HCEC 1CT (cell line): ENCODE data around the gene ADM2.
A peak's percentile ranks its signal among the peaks of the same experiment; 100 is the strongest.
"Not testable (repeated sequence)": the region's sequence is repeated elsewhere in the genome, so short reads cannot be mapped to it uniquely, and the experiment has no call there.

ENCODE experiments used
- DNase-seq: peaks from one replicate; pipeline ENCODE4 v3.0.0-alpha.2; 2017

The ADM2 gene, protein sequence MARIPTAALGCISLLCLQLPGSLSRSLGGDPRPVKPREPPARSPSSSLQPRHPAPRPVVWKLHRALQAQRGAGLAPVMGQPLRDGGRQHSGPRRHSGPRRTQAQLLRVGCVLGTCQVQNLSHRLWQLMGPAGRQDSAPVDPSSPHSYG

DNA sequence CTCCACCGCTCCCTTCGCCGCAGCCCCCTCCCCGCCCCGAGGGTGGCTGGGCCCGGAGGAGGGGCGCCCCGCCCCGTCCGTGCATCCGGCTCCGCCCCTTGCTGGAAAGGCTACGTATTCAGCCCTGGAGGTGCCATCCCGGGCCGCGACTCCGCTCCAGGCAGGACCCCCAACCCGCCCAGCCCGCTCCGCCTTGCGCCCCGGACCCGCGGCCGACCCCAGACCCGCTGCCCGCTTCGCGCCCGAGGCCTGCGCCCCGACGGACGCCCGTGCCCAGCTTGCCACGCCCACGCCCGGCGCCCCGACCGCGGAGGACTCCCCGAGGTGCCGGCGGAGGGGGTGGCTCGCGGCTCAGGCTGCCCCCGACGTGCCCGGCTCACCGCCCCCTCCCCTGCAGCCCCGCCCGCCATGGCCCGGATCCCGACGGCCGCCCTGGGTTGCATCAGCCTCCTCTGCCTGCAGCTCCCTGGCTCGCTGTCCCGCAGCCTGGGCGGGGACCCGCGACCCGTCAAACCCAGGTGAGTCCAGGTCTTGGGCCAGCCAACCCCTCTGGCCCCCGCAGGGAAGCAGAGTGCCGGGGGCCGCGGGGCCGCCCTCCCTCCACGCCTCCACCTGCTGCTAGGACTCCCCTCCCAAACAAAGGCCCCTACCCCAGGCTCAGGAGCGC, at the start of gene ADM2:
Gene ADM2 (plus strand): TSS at position 104 of the 667 bp plus-strand sequence. CDS start 305 bp downstream, at position 409.
- no peak for DNase-seq

DNA sequence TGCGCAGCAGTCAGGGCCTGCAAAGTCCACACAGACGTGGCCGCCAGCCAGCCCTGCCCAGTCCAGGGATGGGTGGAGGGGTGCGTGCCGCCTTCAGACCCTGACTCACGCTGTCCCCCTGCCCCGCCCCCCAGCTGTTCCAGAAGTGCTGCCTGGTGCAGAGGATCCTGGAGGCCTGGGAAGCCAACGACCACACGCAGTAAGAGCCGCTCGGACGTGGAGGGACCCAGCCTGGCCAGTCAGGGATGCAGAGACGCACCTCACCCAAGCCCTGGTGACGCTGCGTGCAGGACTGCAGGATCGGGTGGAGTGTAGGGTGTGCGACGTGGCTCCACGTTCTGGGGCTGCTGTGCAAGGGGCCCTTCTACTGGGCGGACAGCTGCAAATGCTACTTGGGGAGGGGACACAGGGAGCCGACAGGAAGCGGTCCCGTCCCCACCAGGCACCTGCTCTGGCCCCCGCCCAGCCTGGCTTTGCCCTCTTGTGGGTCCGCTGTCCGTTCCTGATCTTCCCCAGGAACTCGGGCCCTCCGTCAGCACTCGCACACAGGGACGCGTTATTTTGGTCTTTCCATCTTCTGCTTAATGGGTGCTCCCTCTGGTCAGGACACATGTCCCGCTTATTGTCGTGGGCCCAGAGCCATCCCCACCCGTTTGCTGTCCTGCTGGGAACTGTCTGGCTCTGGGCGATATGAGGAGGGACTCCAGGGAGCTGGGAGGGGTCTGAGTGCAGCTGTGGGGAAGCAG, 49.0 kb upstream of the ADM2 start:
- no peak for DNase-seq

DNA sequence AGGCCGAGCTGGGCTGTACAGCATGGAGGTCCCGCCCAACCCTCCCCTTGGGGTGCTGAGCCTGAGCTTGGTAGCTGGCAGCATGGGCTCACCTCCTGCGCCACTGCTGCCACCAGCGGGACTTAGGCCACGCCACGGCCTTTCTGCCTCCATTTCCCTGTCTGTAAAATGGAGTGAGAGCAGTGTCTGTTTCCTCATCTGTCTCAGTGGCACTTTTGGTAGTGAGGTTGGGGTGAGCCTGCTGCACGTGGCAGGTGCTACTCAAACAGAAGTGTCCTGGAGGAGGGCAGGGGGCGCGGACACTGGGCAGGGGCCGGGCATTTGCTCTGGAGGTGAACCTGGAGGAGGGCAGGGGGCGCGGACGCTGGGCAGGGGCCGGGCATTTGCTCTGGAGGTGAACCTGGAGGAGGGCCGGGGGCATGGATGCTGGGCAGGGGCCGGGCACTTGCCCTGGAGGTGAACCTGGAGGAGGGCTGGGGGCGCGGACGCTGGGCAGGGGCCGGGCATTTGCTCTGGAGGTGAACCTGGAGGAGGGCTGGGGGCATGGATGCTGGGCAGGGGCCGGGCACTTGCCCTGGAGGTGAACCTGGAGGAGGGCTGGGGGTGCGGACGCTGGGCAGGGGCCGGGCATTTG, 48.3 kb upstream of the ADM2 start:
- DNase-seq: not testable (repeated sequence)

- no peak for DNase-seq
Observed at GRCh38 chr22:50434849-50435248, 46.5 kb upstream of the ADM2 start.

DNA sequence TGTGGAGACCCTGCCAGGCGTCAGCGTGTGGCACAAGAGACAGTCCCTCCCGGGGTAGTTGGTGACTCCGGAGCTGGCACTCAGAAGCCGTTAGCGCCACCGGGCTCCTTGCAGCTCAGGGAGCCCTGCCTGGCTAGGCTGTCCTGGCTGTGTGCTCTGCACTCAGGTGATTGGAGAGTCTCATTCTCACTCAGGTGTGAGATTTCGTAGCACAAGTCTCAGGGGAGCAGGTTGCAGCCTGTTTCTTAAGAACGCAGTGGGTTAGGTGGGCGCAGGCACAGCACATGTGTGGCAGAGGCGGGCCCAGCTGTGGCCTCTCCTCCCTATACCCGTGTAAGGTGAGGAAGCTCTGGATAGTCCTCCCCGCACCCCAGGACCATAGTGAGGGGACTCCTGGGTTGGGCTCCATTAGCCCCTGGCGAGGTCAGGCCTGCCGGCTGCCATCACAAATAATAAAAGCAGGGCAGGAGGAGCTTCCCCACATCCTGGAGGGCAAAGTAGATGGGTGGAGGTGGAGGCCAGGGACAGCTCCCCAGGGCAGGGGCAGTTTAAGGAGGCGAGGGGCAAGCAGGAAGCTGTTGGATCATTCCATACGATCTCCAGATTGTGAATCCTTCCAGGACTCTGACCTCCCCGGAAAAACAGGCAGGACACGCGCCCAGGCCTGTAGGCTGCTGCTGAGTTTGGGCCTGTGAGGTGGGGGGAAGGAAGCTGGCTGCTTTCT, 45.9 kb upstream of the ADM2 start:
- no peak for DNase-seq

GRCh38 chr22:50436015-50436830, 45.1 kb upstream of the ADM2 start:
- DNase-seq: no peak

DNA sequence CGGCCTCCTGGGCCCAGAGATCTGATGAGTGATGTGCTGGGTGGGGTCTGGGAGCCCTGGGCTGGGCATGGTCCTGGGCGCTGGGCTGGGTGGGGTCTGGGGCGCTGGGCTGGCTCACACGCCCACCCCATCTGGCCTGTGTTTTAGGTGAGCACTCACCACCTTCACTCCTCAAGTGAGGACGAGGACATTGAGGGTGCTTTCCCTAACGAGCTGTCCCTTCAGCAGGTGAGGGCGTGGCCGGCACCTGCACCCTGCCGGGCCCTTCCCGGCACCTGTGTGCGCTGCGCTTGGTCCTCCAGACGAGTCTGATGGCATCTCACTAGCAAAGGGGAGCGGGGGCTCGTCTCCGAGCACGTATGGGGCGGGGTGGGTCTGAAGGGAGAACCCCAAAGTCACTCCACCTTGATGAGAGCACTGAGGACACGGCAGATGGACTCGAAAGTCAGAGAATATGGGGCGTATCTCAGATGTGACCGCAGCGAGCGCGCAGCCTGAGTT, 44.5 kb upstream of the ADM2 start:
- no peak for DNase-seq

- DNase-seq: no peak
Observed at GRCh38 chr22:50437511-50438304, 43.6 kb upstream of the ADM2 start.

GRCh38 chr22:50438305-50439275, 42.8 kb upstream of the ADM2 start:
- no peak for DNase-seq

DNA sequence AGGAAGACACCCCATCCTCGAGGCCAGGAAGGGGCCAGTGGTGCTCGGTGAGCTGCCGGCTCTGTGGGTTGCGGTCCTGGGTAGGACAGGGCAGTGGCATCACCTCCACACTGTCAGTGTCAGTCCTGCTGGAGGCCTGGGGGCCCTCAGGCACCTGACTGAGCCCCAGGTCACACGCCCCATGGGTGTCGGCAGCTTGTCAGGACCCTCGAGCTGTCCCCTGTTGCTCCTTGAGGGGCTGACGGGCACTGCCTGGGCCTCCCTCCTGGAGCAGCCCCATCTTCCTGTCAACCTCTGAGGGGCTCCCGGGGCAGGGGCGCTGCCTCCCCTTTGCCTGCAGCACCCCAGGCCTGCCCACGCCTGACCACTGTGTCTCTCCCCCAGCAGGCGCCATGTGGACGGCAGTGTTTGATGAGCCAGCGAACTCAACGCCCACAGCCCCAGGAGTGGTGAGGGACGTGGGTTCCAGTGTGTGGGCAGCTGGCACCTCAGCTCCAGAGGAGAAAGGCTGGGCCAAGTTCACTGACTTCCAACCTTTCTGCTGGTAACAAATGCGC, 42.0 kb upstream of the ADM2 start:
- no peak for DNase-seq

GRCh38 chr22:50439871-50440331, 41.4 kb upstream of the ADM2 start:
- no peak for DNase-seq

DNA sequence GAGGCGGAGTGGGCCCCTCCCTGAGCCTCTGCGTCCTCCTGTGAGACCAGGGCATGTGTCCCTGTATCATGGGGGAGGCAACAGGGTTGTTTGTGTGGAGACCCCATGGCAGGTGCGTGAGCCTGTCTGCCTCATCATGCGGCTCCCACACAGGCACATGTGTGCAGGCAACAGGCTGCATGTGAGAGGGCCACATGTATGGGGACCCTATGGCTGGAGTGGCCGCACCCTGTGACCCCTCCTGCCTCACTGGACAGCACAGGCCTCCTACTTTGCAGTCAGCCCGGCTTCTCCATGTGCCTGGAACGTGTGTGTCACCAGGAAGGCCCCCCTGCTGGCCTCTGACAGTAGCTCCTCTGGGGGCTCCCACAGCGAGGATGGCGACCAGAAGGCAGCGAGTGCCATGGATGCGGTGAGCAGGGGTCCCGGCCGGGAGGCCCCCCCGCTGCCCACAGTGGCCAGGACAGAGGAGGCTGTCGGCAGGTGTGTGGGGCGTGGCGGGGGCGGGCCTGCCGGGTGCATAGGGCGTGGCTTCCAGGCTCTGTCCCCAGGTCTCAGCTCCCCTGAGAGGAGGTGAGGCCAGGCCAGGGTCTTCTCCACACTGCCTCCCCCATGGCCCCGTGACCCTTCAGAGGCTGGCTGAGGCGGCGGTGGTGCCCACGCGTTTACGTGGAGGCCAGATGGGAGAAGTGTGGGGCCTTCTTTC, 40.6 kb upstream of the ADM2 start:
- DNase-seq: no peak

- DNase-seq: no peak
Observed at GRCh38 chr22:50441428-50441993, 39.8 kb upstream of the ADM2 start.

GRCh38 chr22:50443197-50443596, 38.1 kb upstream of the ADM2 start:
- DNase-seq: no peak

GRCh38 chr22:50443801-50444625, 37.3 kb upstream of the ADM2 start:
- no peak for DNase-seq

DNA sequence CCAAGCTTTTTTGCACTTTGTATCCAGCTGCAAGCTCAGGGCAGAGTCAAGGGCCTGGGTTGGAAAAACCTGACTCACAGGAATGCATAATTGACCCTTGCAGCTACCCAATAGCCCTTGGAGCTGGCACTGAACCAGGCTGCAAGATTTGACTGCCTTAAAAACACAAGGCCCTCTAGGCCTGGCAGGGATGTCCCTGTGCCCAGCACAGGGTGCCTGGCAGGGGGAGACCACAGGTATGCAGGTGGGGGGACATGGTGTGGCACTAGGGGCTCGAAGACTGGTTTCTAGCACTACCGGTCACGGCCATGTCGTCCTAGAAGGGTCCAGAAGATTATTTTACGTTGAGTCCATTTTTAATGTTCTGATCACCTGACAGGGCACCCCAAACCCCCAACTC, 36.7 kb upstream of the ADM2 start:
- DNase-seq: peak; percentile 77
